GM18519 (cell line): ENCODE measurements around the gene LRIG1.
A peak's percentile ranks its signal among the peaks of the same experiment; 100 is the strongest.

Experiments
- ATAC-seq: cut with Tn5 transposase; IDR thresholded peaks from one replicate; pipeline ENCODE4 v1.9.1; 2021; ENCODE audit warnings: mild to moderate bottlenecking, moderate library complexity; ENCODE audit not compliant: unreplicated experiment, low FRiP score

Gene LRIG1

GRCh38 chr3:66500576-66501482, at the start of gene LRIG1:
LRIG1 (minus strand) TSS chr3:66501022; CDS start chr3:66500407, 615 bp downstream.
- peak; percentile 94 for ATAC-seq

GRCh38 chr3:66544619-66545429, 44.0 kb upstream of the LRIG1 start:
- ATAC-seq, result no peak

DNA sequence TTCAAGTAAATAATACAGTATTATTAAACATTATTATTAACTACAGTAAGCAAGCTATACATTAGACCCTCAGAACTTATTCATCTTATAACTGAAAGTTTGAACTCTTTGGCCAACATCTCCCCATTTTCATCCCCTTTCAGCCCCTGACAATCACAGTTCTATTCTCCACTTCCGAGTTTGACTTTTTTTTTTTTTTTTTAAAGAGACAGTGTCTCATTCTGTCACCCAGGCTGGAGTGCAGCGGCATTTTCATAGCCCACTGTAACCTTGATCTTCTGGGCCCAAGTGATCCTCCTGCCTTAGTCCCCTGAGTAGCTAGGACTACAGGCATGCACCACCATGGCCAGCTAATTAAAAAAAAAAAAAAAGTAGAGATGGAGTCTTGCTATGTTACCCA, 41.3 kb upstream of the LRIG1 start:
- no peak for ATAC-seq

DNA sequence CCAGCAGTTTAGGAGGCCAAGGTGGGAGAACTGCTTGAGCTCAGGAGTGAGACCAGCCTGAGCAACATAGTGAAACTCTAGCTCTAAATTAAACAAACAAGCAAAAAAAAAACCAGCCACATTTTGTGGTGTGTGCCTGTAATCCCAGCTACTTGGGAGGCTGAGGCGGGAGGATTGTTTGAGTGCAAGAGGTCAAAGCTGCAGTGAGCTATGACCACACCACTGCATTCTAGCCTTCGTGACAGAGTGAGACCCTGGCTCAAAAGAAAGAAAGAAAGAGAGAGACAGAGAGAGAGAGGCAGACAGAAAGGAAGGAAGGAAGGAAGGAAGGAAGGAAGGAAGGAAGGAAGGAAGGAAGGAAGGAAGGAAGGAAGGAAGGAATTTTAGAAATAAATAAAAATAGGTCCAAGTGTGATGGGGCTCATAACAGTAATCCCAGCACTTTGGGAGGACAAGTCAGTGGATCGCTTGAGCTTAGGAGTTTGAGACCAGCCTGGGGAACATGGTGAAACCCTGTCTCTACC, 38.7 kb upstream of the LRIG1 start:
- ATAC-seq, result no peak

- ATAC-seq, result no peak
Measured at GRCh38 chr3:66538390-66538789, 37.6 kb upstream of the LRIG1 start.

GRCh38 chr3:66537735-66538134, 36.9 kb upstream of the LRIG1 start:
- ATAC-seq, result no peak

GRCh38 chr3:66536791-66537190, 36.0 kb upstream of the LRIG1 start:
- ATAC-seq, result no peak

- no peak for ATAC-seq
Measured at GRCh38 chr3:66534304-66534845, 33.6 kb upstream of the LRIG1 start.

DNA sequence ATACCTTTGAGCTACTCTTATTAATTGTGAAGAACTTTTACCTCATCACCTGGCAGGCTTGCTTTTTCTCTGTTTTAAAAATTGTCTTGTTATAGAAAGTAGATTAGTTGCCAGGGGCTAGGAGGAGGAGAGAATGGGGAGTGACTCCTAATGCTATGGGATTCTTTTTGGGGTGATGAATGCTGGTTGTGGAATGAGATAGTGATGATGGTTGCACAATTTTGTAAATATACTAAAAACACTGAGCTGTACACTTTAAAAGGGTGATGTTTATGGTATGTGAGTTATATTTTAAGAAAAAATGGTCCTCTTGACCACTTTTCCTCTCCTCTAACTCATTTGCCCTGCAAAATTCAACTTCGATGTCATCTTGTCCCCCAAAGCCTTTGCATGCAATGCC, 31.8 kb upstream of the LRIG1 start:
- no peak for ATAC-seq

DNA sequence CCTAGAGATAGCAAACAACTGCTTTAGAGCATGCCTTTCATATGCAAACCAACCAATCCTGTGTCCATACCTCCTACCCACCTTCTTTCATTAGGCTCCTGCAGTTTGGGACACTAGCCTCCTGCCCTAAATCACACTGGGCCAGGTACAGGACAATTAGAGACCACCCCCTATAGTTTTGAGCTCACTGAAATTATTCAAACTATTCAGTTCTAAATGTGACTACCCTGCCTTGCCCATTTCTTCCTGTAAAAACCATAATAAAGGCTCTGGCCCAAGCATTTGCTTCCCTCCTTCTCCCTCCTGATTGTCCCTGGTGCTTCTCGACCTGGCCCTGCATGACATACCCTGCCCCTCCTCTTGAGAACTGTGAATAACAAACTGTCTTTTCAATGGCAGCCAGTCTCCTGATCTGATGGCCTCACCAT, 31.4 kb upstream of the LRIG1 start:
- no peak for ATAC-seq

DNA sequence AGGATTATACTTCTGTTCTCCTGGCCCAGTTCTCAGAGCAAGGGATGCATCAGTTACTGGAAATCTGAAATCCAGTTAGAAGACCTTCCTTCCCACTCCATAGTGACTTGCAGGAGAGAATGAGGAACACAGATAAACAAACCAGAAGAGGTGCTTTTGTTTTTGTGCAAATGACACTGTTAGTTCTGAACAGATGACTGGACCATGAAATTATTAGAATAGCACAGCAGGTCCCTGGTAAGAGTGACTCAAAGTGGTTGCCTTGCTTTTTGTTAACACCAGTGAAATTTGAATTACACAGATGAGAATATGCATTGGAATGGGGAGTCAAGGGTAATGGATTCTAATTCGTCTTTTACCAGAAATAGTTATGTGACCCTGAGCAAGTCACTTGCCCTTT, 30.4 kb upstream of the LRIG1 start:
- ATAC-seq, result no peak

GRCh38 chr3:66527246-66527645, 26.4 kb upstream of the LRIG1 start:
- ATAC-seq, result no peak

DNA sequence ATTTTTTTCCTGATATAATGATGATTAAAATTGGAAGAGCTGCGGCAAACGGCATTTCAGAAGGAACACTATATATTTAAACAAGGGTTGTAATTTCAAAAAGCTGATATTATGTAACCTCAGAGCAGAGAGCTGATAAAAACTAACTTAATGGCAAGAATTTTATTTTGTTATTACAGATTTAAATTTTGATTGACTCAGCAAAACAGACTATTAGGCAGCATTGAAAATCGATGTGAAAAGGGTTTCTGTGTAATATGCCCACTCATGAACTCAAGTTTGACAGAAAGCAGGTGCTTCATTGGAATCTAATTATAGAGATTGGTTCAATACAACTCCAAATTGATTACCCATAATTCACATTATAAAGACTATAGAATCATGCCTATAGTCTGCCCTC, 24.9 kb upstream of the LRIG1 start:
- no peak for ATAC-seq

DNA sequence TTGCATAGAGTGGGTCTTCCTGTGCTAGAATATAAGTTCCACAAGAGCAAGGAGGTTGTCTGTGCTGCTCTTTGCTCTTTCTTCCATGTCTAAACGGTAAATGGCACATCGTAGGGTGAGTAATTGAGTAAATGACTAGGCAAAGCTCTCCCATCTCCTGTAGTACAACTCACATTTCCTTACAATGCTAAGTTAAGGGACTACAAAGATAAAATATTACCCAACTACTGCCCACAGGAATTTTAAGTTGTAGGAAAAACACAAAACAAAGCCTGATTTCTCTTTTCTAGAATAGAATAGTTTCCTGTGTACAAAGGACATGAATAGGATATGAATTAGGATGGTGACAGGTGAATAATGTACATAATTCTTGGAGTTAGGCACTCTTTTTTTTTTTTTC, 19.9 kb upstream of the LRIG1 start:
- ATAC-seq, result no peak

DNA sequence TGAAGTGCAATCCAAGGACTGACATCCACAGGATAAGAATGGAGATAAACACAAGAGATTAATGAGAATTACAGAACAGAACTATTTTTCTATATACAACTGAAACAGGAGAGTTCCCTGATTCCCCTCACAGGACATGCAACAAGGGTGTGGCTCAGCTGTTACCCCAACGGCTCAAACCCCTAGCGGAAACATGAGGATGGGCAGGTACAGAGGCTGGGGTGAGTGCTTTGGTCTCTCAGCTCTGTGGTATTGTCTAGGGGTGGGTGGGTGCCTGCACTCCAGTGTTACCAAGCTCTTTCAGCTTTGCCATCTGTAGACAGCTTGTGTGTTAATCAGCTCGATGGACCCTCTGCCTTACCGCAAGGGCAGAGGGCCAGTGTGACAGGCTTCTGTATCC, 17.8 kb upstream of the LRIG1 start:
- no peak for ATAC-seq

GRCh38 chr3:66518126-66518525, 17.3 kb upstream of the LRIG1 start:
- no peak for ATAC-seq

GRCh38 chr3:66517241-66517640, 16.4 kb upstream of the LRIG1 start:
- no peak for ATAC-seq

DNA sequence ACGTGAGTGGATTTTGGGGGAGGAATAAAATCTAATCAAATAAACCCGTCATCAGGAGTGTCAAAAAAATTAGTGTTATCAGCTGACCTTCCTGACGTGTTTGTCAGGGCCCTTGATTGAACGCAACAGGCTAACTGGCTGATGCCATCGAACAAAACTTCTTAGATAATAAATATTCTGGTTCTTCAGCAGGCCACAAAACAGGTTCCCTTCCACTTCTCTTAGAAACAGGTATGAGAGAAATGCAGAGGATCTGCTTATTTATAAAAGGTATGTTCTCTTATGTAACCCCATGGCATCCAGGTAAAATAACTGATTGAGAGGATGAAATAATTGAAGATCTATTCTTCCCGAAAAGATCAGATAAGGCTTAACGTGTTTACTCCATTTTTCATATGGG, 7.6 kb upstream of the LRIG1 start:
- ATAC-seq, result no peak

GRCh38 chr3:66507423-66508260, 6.8 kb upstream of the LRIG1 start:
- ATAC-seq, result no peak

DNA sequence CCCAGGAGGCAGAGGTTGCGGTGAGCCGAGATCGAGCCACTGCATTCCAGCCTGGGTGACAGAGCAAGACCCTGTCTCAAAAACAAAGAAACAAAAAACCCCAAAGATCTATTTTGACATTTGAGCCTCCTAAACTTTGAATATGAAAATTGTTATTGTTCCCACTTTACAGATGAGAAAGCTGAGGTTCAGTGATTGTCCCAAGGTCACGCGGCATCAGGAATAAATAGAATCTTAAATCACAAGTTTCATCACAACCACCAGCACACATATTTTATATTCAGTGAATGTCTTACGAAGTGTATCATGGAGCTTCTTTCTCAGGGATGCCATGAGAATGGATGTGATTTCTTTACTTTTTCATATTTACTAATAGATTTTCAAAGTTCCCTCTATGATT, 5.3 kb upstream of the LRIG1 start:
- no peak for ATAC-seq
